ENCODE measurements around the gene CAPZB.
A peak's percentile ranks its signal among the peaks of the same experiment; 100 is the strongest.

The CAPZB gene

DNA sequence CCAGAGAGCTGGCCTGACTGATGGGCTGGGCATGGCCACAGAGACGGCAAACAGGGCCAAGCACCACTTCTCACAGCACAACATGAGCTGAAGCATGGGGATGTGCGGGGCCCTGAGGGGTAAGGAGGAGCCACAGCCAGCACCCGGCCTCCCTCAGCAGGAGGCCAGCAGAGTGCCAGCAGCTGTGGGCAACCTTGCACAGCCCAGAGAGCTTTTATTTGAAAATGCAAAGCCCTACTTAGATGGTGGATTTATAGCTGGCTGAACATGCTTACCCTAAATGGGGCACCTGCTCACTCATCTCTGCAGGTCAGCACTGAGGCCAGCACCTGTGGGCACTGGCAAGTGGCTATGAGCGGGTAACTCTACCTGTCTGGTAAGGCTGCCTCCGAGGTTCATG is 129.1 kb downstream of the CAPZB start:
- H3K9ac ChIP-seq (ENCODE audit: low read length in 2 of 2) = no peak overlapping the region
- peaks cover 6% of the 10 kb centered on the region for H3K4me1 ChIP-seq (ENCODE audit: control insufficient read depth, insufficient read depth, low read length)
- H3K27ac ChIP-seq (ENCODE audit: low read length) = no peak overlapping the region
- H3K4me3 ChIP-seq (ENCODE audit: low read length in 2 of 2) = no peak overlapping the region
- H3K27me3 ChIP-seq (ENCODE audit: control insufficient read depth in 1 of 2, insufficient read depth in 2 of 2, low read length in 2 of 2) = no peaks in the 10 kb centered on the region
- peaks cover 40 to 51% of the 10 kb centered on the region in 2 donors for H3K36me3 ChIP-seq (ENCODE audit: control insufficient read depth in 2 of 2, insufficient read depth in 2 of 2, low read length in 2 of 2)
- no peaks in the 10 kb centered on the region for H3K9me3 ChIP-seq (ENCODE audit: control insufficient read depth in 2 of 2, low read length in 2 of 2)

GRCh38 chr1:19354531-19354981 is 130.8 kb downstream of the CAPZB start:
- Histone ChIP-seq H3K36me3 (ENCODE audit: control insufficient read depth in 2 of 2, insufficient read depth in 2 of 2, low read length in 2 of 2) (peaks cover 42 to 53% of the 10 kb centered on the region in 2 donors), H3K9me3 (ENCODE audit: control insufficient read depth in 2 of 2, low read length in 2 of 2) (no peaks in the 10 kb centered on the region), H3K27me3 (ENCODE audit: control insufficient read depth in 1 of 2, insufficient read depth in 2 of 2, low read length in 2 of 2) (no peaks in the 10 kb centered on the region), H3K9ac (ENCODE audit: low read length in 2 of 2) (no peak overlapping the region), H3K4me3 (ENCODE audit: low read length in 2 of 2) (no peak overlapping the region), H3K27ac (ENCODE audit: low read length) (no peak overlapping the region), H3K4me1 (ENCODE audit: control insufficient read depth, insufficient read depth, low read length) (peaks cover 4% of the 10 kb centered on the region)

DNA sequence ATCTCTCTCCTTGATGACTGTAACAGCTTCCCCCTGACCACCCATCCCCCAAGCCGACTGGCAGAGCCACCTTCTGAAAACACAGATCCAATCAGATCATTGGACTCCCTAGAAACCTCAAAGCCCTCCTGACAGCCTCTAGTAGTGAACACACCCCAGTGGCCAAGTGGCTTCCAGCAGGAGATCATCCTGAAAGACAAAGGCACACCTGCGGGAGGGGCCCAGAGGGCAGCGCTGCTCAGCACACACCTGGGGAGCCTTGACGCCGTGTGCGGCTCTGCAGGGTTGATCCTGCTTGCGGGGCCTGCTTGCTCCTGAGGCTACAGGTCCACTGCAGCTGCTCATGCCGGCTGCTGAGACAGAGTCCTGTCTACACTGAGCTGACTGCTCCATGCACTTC is 131.7 kb downstream of the CAPZB start:
- Histone ChIP-seq H3K27ac (ENCODE audit: low read length) (no peak overlapping the region), H3K9ac (ENCODE audit: low read length in 2 of 2) (no peak overlapping the region), H3K4me1 (ENCODE audit: control insufficient read depth, insufficient read depth, low read length) (peaks cover 4% of the 10 kb centered on the region), H3K27me3 (ENCODE audit: control insufficient read depth in 1 of 2, insufficient read depth in 2 of 2, low read length in 2 of 2) (no peaks in the 10 kb centered on the region), H3K4me3 (ENCODE audit: low read length in 2 of 2) (no peak overlapping the region), H3K9me3 (ENCODE audit: control insufficient read depth in 2 of 2, low read length in 2 of 2) (no peaks in the 10 kb centered on the region), H3K36me3 (ENCODE audit: control insufficient read depth in 2 of 2, insufficient read depth in 2 of 2, low read length in 2 of 2) (peaks cover 44 to 58% of the 10 kb centered on the region in 2 donors)

- Histone ChIP-seq H3K4me3 (ENCODE audit: low read length in 2 of 2) (no peak overlapping the region), H3K9me3 (ENCODE audit: control insufficient read depth in 2 of 2, low read length in 2 of 2) (no peaks in the 10 kb centered on the region), H3K27ac (ENCODE audit: low read length) (no peak overlapping the region), H3K36me3 (ENCODE audit: control insufficient read depth in 2 of 2, insufficient read depth in 2 of 2, low read length in 2 of 2) (peaks cover 44 to 58% of the 10 kb centered on the region in 2 donors), H3K9ac (ENCODE audit: low read length in 2 of 2) (no peak overlapping the region), H3K4me1 (ENCODE audit: control insufficient read depth, insufficient read depth, low read length) (peaks cover 8% of the 10 kb centered on the region), H3K27me3 (ENCODE audit: control insufficient read depth in 1 of 2, insufficient read depth in 2 of 2, low read length in 2 of 2) (no peaks in the 10 kb centered on the region)
Measured at GRCh38 chr1:19352839-19353238, 132.5 kb downstream of the CAPZB start.

DNA sequence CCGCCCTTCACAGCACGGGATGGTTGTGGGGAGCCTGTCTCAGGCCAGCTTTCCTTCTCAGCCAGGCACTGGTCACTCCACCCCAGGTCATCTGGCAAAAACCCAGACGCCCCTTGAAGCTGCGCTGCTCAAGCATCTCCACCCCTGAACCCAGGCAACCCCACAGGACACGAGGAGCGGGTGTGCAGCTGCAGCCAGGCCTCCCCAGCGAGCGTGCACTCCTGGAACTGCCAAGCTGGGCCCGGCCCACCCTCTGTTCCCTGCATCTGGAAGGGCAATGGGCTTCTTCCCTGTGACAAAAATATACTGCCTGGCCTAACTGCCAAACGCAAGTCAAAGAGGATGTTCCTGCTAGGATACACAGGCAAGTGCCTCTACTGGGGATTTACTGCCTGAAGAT is 133.5 kb downstream of the CAPZB start:
- Histone ChIP-seq H3K4me1 (ENCODE audit: control insufficient read depth, insufficient read depth, low read length) (peaks cover 11% of the 10 kb centered on the region), H3K9me3 (ENCODE audit: control insufficient read depth in 2 of 2, low read length in 2 of 2) (no peaks in the 10 kb centered on the region), H3K4me3 (ENCODE audit: low read length in 2 of 2) (no peak overlapping the region), H3K9ac (ENCODE audit: low read length in 2 of 2) (no peak overlapping the region), H3K36me3 (ENCODE audit: control insufficient read depth in 2 of 2, insufficient read depth in 2 of 2, low read length in 2 of 2) (peaks cover 44 to 53% of the 10 kb centered on the region in 2 donors), H3K27ac (ENCODE audit: low read length) (no peak overlapping the region), H3K27me3 (ENCODE audit: control insufficient read depth in 1 of 2, insufficient read depth in 2 of 2, low read length in 2 of 2) (no peaks in the 10 kb centered on the region)

GRCh38 chr1:19350566-19350965 is 134.8 kb downstream of the CAPZB start:
- Histone ChIP-seq H3K4me1 (ENCODE audit: control insufficient read depth, insufficient read depth, low read length) (peaks cover 11% of the 10 kb centered on the region), H3K36me3 (ENCODE audit: control insufficient read depth in 2 of 2, insufficient read depth in 2 of 2, low read length in 2 of 2) (peaks cover 34 to 42% of the 10 kb centered on the region in 2 donors), H3K27me3 (ENCODE audit: control insufficient read depth in 1 of 2, insufficient read depth in 2 of 2, low read length in 2 of 2) (no peaks in the 10 kb centered on the region), H3K4me3 (ENCODE audit: low read length in 2 of 2) (no peak overlapping the region), H3K9me3 (ENCODE audit: control insufficient read depth in 2 of 2, low read length in 2 of 2) (no peaks in the 10 kb centered on the region), H3K27ac (ENCODE audit: low read length) (no peak overlapping the region), H3K9ac (ENCODE audit: low read length in 2 of 2) (no peak overlapping the region)

- H3K9ac ChIP-seq (ENCODE audit: low read length in 2 of 2) = no peak overlapping the region
- peaks cover 28 to 44% of the 10 kb centered on the region in 2 donors for H3K36me3 ChIP-seq (ENCODE audit: control insufficient read depth in 2 of 2, insufficient read depth in 2 of 2, low read length in 2 of 2)
- H3K9me3 ChIP-seq (ENCODE audit: control insufficient read depth in 2 of 2, low read length in 2 of 2) = no peaks in the 10 kb centered on the region
- peaks cover 13% of the 10 kb centered on the region for H3K4me1 ChIP-seq (ENCODE audit: control insufficient read depth, insufficient read depth, low read length)
- no peak overlapping the region for H3K27ac ChIP-seq (ENCODE audit: low read length)
- H3K4me3 ChIP-seq (ENCODE audit: low read length in 2 of 2) = no peak overlapping the region
- no peaks in the 10 kb centered on the region for H3K27me3 ChIP-seq (ENCODE audit: control insufficient read depth in 1 of 2, insufficient read depth in 2 of 2, low read length in 2 of 2)
Measured at GRCh38 chr1:19349999-19350398, 135.3 kb downstream of the CAPZB start.

DNA sequence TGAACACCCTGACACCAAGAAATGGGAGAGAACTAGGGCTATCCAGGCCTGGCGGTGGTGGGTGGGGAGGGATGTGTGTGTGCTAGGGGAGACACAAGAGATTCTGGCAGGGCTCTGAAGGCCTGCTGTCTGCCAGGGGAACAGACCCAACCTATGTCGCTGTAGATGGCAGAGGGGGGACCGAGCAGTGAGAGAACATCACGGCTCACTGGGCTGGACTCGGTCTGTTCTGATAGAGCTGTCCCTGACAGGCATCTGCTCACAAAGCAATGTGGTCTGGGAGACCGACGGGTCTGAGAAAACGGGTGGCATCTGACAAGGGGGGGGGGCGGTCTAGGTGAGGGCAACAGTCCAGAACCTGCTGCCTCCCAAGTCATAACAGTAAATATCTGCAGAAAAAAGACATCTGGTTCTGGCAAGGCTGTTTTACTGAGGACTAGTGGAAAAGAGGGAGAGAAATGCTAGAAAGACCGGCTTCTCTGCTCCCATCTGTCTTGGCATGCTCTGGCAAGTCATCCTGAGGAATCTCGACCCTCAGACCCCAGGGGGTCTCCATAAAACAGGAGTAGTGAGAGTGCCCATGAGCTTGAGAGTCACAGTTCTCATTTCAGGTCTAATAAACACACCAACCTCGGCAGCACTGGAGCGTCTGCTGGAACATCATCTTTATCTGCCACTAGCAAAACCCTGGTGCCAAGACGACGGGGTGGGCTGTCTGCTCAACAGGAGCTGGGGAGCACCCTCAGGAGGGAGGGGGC is 136.7 kb downstream of the CAPZB start:
- peak overlapping the region; percentile 31 for H3K27ac ChIP-seq (ENCODE audit: low read length)
- no peaks in the 10 kb centered on the region for H3K9me3 ChIP-seq (ENCODE audit: control insufficient read depth in 2 of 2, low read length in 2 of 2)
- no peak overlapping the region for H3K4me3 ChIP-seq (ENCODE audit: low read length in 2 of 2)
- H3K36me3 ChIP-seq (ENCODE audit: control insufficient read depth in 2 of 2, insufficient read depth in 2 of 2, low read length in 2 of 2) = peaks cover 20 to 38% of the 10 kb centered on the region in 2 donors
- peaks cover 17% of the 10 kb centered on the region for H3K4me1 ChIP-seq (ENCODE audit: control insufficient read depth, insufficient read depth, low read length)
- no peaks in the 10 kb centered on the region for H3K27me3 ChIP-seq (ENCODE audit: control insufficient read depth in 1 of 2, insufficient read depth in 2 of 2, low read length in 2 of 2)
- H3K9ac ChIP-seq (ENCODE audit: low read length in 2 of 2) = no peak overlapping the region

- H3K4me1 ChIP-seq (ENCODE audit: control insufficient read depth, insufficient read depth, low read length) = peaks cover 19% of the 10 kb centered on the region
- H3K36me3 ChIP-seq (ENCODE audit: control insufficient read depth in 2 of 2, insufficient read depth in 2 of 2, low read length in 2 of 2) = peaks cover 22 to 38% of the 10 kb centered on the region in 2 donors
- H3K27ac ChIP-seq (ENCODE audit: low read length) = no peak overlapping the region
- no peaks in the 10 kb centered on the region for H3K27me3 ChIP-seq (ENCODE audit: control insufficient read depth in 1 of 2, insufficient read depth in 2 of 2, low read length in 2 of 2)
- no peaks in the 10 kb centered on the region for H3K9me3 ChIP-seq (ENCODE audit: control insufficient read depth in 2 of 2, low read length in 2 of 2)
- no peak overlapping the region for H3K9ac ChIP-seq (ENCODE audit: low read length in 2 of 2)
- no peak overlapping the region for H3K4me3 ChIP-seq (ENCODE audit: low read length in 2 of 2)
Measured at GRCh38 chr1:19347533-19348172, 137.7 kb downstream of the CAPZB start.

- Histone ChIP-seq H3K4me3 (ENCODE audit: low read length in 2 of 2) (no peak overlapping the region), H3K36me3 (ENCODE audit: control insufficient read depth in 2 of 2, insufficient read depth in 2 of 2, low read length in 2 of 2) (peaks cover 16 to 32% of the 10 kb centered on the region in 2 donors), H3K9me3 (ENCODE audit: control insufficient read depth in 2 of 2, low read length in 2 of 2) (no peaks in the 10 kb centered on the region), H3K27ac (ENCODE audit: low read length) (no peak overlapping the region), H3K4me1 (ENCODE audit: control insufficient read depth, insufficient read depth, low read length) (peaks cover 33% of the 10 kb centered on the region), H3K27me3 (ENCODE audit: control insufficient read depth in 1 of 2, insufficient read depth in 2 of 2, low read length in 2 of 2) (no peaks in the 10 kb centered on the region), H3K9ac (ENCODE audit: low read length in 2 of 2) (no peak overlapping the region)
Measured at GRCh38 chr1:19346026-19346425, 139.3 kb downstream of the CAPZB start.

- H3K27ac ChIP-seq (ENCODE audit: low read length) = no peak overlapping the region
Measured at GRCh38 chr1:19345391-19345790, 139.9 kb downstream of the CAPZB start.

More at GRCh38 chr1:19345391-19345790, 139.9 kb downstream of the CAPZB start:
- H3K4me1 ChIP-seq (ENCODE audit: control insufficient read depth, insufficient read depth, low read length) = peaks cover 33% of the 10 kb centered on the region
- no peaks in the 10 kb centered on the region for H3K9me3 ChIP-seq (ENCODE audit: control insufficient read depth in 2 of 2, low read length in 2 of 2)
- H3K9ac ChIP-seq (ENCODE audit: low read length in 2 of 2) = no peak overlapping the region
- H3K4me3 ChIP-seq (ENCODE audit: low read length in 2 of 2) = no peak overlapping the region
- H3K27me3 ChIP-seq (ENCODE audit: control insufficient read depth in 1 of 2, insufficient read depth in 2 of 2, low read length in 2 of 2) = no peaks in the 10 kb centered on the region
- H3K36me3 ChIP-seq (ENCODE audit: control insufficient read depth in 2 of 2, insufficient read depth in 2 of 2, low read length in 2 of 2) = peaks cover 16 to 32% of the 10 kb centered on the region in 2 donors
